ENCODE results near the gene PPIC.

Gene PPIC

GRCh38 chr5:122996091-122996490, 40.4 kb downstream of the PPIC start:
- no peak for DNase-seq (ENCODE audit: low read depth)
- no peak for TF ChIP-seq CTCF (IDR thresholded peaks at IDR 0.05; ENCODE audit: control insufficient read depth, extremely low read depth, insufficient read depth)
- H3K4me3 ChIP-seq (ENCODE audit: low read depth, low read length): no peak overlapping the region

GRCh38 chr5:122985954-122986721, 50.4 kb downstream of the PPIC start:
- no peak overlapping the region for H3K4me3 ChIP-seq (ENCODE audit: low read depth, low read length)
- TF ChIP-seq CTCF (IDR thresholded peaks at IDR 0.05; ENCODE audit: control insufficient read depth, extremely low read depth, insufficient read depth): no peak
- no peak for DNase-seq (ENCODE audit: low read depth)

GRCh38 chr5:122985006-122985700, 51.4 kb downstream of the PPIC start:
- no peak overlapping the region for H3K4me3 ChIP-seq (ENCODE audit: low read depth, low read length)
- no peak for DNase-seq (ENCODE audit: low read depth)
- TF ChIP-seq CTCF (IDR thresholded peaks at IDR 0.05; ENCODE audit: control insufficient read depth, extremely low read depth, insufficient read depth): no peak

- no peak for DNase-seq (ENCODE audit: low read depth)
- H3K4me3 ChIP-seq (ENCODE audit: low read depth, low read length): no peak overlapping the region
- TF ChIP-seq CTCF (IDR thresholded peaks at IDR 0.05; ENCODE audit: control insufficient read depth, extremely low read depth, insufficient read depth): no peak
These were observed 52.1 kb downstream of the PPIC start for GRCh38 chr5:122984425-122984824.

GRCh38 chr5:122982376-122982775, 54.1 kb downstream of the PPIC start:
- TF ChIP-seq CTCF (IDR thresholded peaks at IDR 0.05; ENCODE audit: control insufficient read depth, extremely low read depth, insufficient read depth): no peak
- H3K4me3 ChIP-seq (ENCODE audit: low read depth, low read length): no peak overlapping the region
- no peak for DNase-seq (ENCODE audit: low read depth)

- no peak for TF ChIP-seq CTCF (IDR thresholded peaks at IDR 0.05; ENCODE audit: control insufficient read depth, extremely low read depth, insufficient read depth)
- no peak for DNase-seq (ENCODE audit: low read depth)
These were observed 54.7 kb downstream of the PPIC start for GRCh38 chr5:122981846-122982245.

More at GRCh38 chr5:122981846-122982245, 54.7 kb downstream of the PPIC start:
- no peak overlapping the region for H3K4me3 ChIP-seq (ENCODE audit: low read depth, low read length)
